Measurements from ENCODE around the gene OR4E1.
"Not testable (repeated sequence)": the region's sequence is repeated elsewhere in the genome, so short reads cannot be mapped to it uniquely, and the experiment has no call there.

Gene OR4E1

DNA sequence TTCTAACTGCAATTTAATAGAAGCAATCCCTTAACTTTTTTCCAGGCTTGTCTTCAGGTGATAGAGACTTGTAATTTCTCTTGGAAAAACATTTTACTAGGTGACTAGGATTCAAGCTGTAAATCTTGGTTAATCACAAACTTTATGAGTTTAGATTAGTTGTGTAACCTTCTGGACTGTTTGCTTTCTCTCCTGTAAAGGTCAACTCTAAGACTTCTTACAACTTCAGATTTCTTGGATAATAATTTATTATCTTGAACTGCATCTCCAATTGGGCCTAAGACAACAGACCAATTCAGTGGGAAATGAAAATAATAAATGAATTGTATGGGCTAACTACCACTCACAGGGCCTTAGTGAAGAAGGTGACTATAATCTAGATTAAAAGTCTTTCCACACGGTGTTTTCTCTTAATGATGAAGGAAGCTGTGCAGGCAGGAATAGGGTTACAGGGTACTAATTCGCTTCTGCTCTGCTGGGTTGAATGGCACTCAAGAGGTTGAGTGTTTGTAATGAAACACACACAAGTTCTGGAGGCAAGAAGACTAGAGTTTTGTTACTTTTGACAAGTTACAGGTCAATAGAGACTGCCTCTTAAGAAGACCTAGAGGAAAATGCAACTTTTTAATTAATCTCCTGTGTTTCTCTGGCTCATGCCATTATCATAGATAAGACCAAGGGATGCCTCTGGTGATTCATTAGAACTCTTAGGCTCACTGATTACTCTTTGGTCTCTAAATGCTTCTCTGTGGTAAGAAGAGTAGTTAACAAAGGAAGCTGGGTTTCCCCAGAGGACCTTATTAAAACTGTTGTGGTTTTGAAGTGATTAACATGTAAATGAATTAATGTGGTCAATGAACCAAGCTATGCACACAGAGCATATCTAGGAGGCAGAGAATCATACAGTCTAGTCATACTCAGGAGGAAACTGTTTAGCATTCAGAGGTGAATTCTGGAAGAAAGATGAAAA is 30.0 kb upstream of the OR4E1 start:
- DNase-seq (ENCODE audit: low read depth): no peak
- TF ChIP-seq, protein P1, sequence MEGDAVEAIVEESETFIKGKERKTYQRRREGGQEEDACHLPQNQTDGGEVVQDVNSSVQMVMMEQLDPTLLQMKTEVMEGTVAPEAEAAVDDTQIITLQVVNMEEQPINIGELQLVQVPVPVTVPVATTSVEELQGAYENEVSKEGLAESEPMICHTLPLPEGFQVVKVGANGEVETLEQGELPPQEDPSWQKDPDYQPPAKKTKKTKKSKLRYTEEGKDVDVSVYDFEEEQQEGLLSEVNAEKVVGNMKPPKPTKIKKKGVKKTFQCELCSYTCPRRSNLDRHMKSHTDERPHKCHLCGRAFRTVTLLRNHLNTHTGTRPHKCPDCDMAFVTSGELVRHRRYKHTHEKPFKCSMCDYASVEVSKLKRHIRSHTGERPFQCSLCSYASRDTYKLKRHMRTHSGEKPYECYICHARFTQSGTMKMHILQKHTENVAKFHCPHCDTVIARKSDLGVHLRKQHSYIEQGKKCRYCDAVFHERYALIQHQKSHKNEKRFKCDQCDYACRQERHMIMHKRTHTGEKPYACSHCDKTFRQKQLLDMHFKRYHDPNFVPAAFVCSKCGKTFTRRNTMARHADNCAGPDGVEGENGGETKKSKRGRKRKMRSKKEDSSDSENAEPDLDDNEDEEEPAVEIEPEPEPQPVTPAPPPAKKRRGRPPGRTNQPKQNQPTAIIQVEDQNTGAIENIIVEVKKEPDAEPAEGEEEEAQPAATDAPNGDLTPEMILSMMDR (conservative IDR thresholded peaks at IDR 0.05; ENCODE audit: low read depth, low read length): no peak
- H3K4me3 ChIP-seq (ENCODE audit: low read length): no peak overlapping the region

DNA sequence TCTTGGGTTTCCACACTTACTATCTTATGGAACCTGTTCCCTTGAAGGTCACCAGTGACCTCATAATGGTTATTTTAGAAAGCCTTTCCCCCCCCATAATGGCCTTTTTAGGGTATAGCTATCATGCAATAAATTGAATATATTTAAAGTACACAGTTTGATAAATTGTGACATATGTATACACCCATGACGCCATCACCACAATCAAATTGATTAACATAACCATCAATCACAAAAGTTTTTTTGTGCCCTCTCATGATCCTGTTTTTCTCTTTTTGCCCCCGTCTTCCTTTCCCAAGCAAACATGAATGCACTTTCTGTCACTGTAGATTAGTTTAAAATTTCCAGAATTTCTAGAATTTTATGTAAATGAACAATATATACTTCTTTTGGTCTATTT is 28.7 kb upstream of the OR4E1 start:
- TF ChIP-seq, protein P1 (conservative IDR thresholded peaks at IDR 0.05; ENCODE audit: low read depth, low read length): no peak
- H3K4me3 ChIP-seq (ENCODE audit: low read length): no peak overlapping the region
- no peak for DNase-seq (ENCODE audit: low read depth)

- DNase-seq (ENCODE audit: low read depth): no peak
- H3K4me3 ChIP-seq (ENCODE audit: low read length): no peak overlapping the region
- TF ChIP-seq, protein P1 (conservative IDR thresholded peaks at IDR 0.05; ENCODE audit: low read depth, low read length): no peak
These were observed 25.9 kb upstream of the OR4E1 start for GRCh38 chr14:21699551-21699950.

DNA sequence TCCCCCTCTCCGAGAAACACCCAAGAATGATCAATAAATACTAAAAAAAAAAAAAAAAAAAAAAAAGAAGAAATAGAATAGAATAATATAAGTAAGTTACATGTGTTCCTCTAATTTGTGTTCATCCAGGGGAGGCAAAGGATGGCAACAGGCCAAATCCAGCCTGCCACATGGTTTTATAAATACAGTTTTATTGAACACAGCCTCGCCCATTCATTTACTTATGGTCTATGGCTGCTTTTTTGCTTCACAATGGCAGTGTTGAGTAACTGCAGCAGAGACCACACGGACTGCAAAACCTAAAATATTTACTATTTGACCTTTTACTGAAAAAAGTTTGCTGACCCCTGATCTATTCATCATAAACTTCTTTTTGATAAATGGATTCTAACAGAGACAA is 24.9 kb upstream of the OR4E1 start:
- DNase-seq (ENCODE audit: low read depth); H3K4me3 ChIP-seq (ENCODE audit: low read length): not testable (repeated sequence)

DNA sequence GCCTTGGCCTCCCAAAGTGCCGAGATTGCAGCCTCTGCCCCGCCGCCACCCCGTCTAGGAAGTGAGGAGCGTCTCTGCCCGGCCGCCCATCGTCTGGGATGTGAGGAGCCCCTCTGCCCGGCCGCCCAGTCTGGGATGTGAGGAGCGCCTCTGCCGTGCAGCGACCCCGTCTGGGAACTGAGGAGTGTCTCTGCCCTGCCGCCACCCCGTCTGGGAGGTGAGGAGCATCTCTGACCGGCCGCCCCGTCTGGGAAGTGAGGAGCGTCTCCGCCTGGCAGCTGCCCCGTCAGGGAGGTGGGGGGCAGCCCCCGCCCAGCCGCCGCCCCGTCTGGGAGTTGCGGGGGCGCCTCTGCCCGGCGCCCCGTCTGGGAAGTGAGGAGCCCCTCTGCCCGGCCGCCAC is 24.0 kb upstream of the OR4E1 start:
- DNase-seq (ENCODE audit: low read depth); H3K4me3 ChIP-seq (ENCODE audit: low read length): not testable (repeated sequence)

- DNase-seq (ENCODE audit: low read depth): no peak
- no peak overlapping the region for H3K4me3 ChIP-seq (ENCODE audit: low read length)
- TF ChIP-seq, protein P1 (conservative IDR thresholded peaks at IDR 0.05; ENCODE audit: low read depth, low read length): no peak
These were observed 20.8 kb upstream of the OR4E1 start for GRCh38 chr14:21694425-21694824.

- no peak overlapping the region for H3K4me3 ChIP-seq (ENCODE audit: low read length)
- TF ChIP-seq, protein P1 (conservative IDR thresholded peaks at IDR 0.05; ENCODE audit: low read depth, low read length): no peak
- DNase-seq (ENCODE audit: low read depth): no peak
These were observed 12.8 kb upstream of the OR4E1 start for GRCh38 chr14:21686468-21686867.

DNA sequence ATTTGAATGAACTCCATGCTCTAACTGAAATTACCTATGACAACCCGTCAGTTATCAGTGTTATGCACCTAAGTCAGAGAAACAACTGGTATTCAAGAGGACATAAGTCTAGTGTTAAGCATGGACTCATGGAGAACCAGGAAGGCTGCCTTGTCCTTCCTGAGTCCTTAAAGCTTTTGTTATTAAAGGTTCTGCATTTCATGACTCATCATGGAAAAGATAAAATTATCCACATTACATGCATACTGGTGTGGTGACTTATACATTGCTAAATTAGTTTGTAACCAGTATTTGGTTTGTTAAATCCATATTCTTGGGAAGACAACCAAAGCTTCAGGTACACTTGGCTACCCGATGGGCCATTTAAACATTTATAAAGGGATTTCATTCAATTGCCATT is 6.5 kb upstream of the OR4E1 start:
- TF ChIP-seq, protein P1 (conservative IDR thresholded peaks at IDR 0.05; ENCODE audit: low read depth, low read length): no peak
- peak; percentile 11 for DNase-seq (ENCODE audit: low read depth)

More for the DNA sequence above, 6.5 kb upstream of the OR4E1 start:
- no peak overlapping the region for H3K4me3 ChIP-seq (ENCODE audit: low read length)
